Activated B cell treated with CpG ODN at 0.5 μM for 24 hours (primary cell): ENCODE measurements around the gene ABHD4. TPM values are rescaled to one million over a fixed set of nuclear protein-coding genes. Genes with fewer than 3 reads are reported as not detected.
"Not testable (repeated sequence)": the region's sequence is repeated elsewhere in the genome, so short reads cannot be mapped to it uniquely, and the experiment has no call there.

ENCODE experiments used
- ATAC-seq: fragments of 200-7000 bp; cut with Tn5 transposase; one replicate; pipeline ENCODE4 v1.10.0; 2021; ENCODE audit warnings: low read depth, mild to moderate bottlenecking, moderate library complexity
- CTCF ChIA-PET: fragments of 350-600 bp; sonication (Branson Sonifier 250); formaldehyde crosslinking; loops from one replicate; lab custom pipeline; 2021; ENCODE audit warnings: antibody characterized with exemption; lab: Charles Lee
- POLR2A ChIA-PET: fragments of 350-600 bp; sonication (Branson Sonifier 250); formaldehyde crosslinking; loops from one replicate; lab custom pipeline; 2021; ENCODE audit warnings: antibody characterized with exemption; lab: Charles Lee
- DNase-seq: peaks from one replicate; pipeline ENCODE4 v3.0.0; 2022
- H3K27ac Mint-ChIP-seq: one replicate; pipeline ENCODE4 v1.8.0; 2020; ENCODE audit warnings: mixed read lengths
- H3K27me3 Mint-ChIP-seq: one replicate; pipeline ENCODE4 v1.8.0; 2021; ENCODE audit warnings: mixed read lengths
- H3K36me3 Mint-ChIP-seq: one replicate; pipeline ENCODE4 v1.8.0; 2021; ENCODE audit warnings: low read depth, mixed read lengths
- H3K4me1 Mint-ChIP-seq: one replicate; pipeline ENCODE4 v1.8.0; 2021; ENCODE audit warnings: mixed read lengths
- H3K4me3 Mint-ChIP-seq: one replicate; pipeline ENCODE4 v1.8.0; 2020; ENCODE audit warnings: mild to moderate bottlenecking, mixed read lengths
- H3K9me3 Mint-ChIP-seq: one replicate; pipeline ENCODE4 v1.8.0; 2020; ENCODE audit warnings: mixed read lengths
- CTCF ChIP-seq: fragments of 200-600 bp; IDR thresholded peaks from one replicate; pipeline ENCODE4 v1.8.0; 2022; ENCODE audit warnings: antibody characterized with exemption, mild to moderate bottlenecking
- intact Hi-C: fragments of 100-400 bp; cut with micrococcal nuclease; formaldehyde crosslinking; loops from one replicate; pipeline ENCODE4 v1.15.1; 2024
- total RNA-seq: library from RNA; stranded (reverse); gene quantifications from 2 replicates; pipeline ENCODE4 v1.2.3, GENCODE V29; 2022

The ABHD4 gene
- total RNA-seq, 1 donor from 2014 or later = 12.1 TPM

GRCh38 chr14:22561661-22562579 lies 36.2 kb upstream of the ABHD4 start:
- Mint-ChIP-seq H3K9me3 (no peaks in the 10 kb centered on the region), H3K27ac (peak overlapping the region; percentile 91), H3K4me3 (peak overlapping the region; percentile 55), H3K27me3 (no peaks in the 10 kb centered on the region), H3K4me1 (peaks cover 94% of the 10 kb centered on the region), H3K36me3 (peaks cover 25% of the 10 kb centered on the region)
- TF ChIP-seq CTCF = no peak
- CTCF ChIA-PET = interaction anchor here (0.5 to 8.0 kb wide), 9 partner anchors 7 to 187 kb away, joined by 3 to 324 read pairs (median 4); no protein-coding TSS in a partner anchor
- POLR2A ChIA-PET = interaction anchor here (0.5 to 4.7 kb wide), 12 partner anchors 8 to 756 kb away, joined by 3 to 42 read pairs (median 4); no protein-coding TSS in a partner anchor
- intact Hi-C loops = no loop called here
- ATAC-seq (peak; percentile 4), DNase-seq (no peak)

GRCh38 chr14:22563987-22564386 lies 34.1 kb upstream of the ABHD4 start:
- CTCF ChIA-PET = interaction anchor here (0.6 to 9.4 kb wide), 4 partner anchors 87 to 289 kb away, joined by 3 to 202 read pairs (median 4); no protein-coding TSS in a partner anchor
- no peak for TF ChIP-seq CTCF
- ATAC-seq (no peak), DNase-seq (no peak)
- intact Hi-C loops = no loop called here
- Mint-ChIP-seq H3K27me3 (no peaks in the 10 kb centered on the region), H3K36me3 (peaks cover 29% of the 10 kb centered on the region), H3K9me3 (no peaks in the 10 kb centered on the region), H3K4me1 (peaks cover 94% of the 10 kb centered on the region), H3K27ac (peak overlapping the region; percentile 88), H3K4me3 (peak overlapping the region; percentile 38)
- POLR2A ChIA-PET = interaction anchor here (0.9 to 7.5 kb wide), 5 partner anchors 8 to 307 kb away, joined by 3 to 163 read pairs (median 4); partner anchors contain the start of gene LRP10

- intact Hi-C loops = no loop called here
- ATAC-seq = no peak
- DNase-seq = no peak
- peaks cover 29% of the 10 kb centered on the region for H3K36me3 Mint-ChIP-seq
- ChIA-PET CTCF (interaction anchor here (1.0 to 9.4 kb wide), 4 partner anchors 8 to 289 kb away, joined by 3 to 202 read pairs (median 11); no protein-coding TSS in a partner anchor), POLR2A (interaction anchor here (1.0 to 7.5 kb wide), 7 partner anchors 9 to 182 kb away, joined by 3 to 163 read pairs (median 4); partner anchors contain the start of gene DAD1)
- no peak for TF ChIP-seq CTCF
- peak overlapping the region; percentile 38 for H3K4me3 Mint-ChIP-seq
- H3K4me1 Mint-ChIP-seq = peaks cover 94% of the 10 kb centered on the region
- no peaks in the 10 kb centered on the region for H3K27me3 Mint-ChIP-seq
- H3K27ac Mint-ChIP-seq = peak overlapping the region; percentile 88
- no peaks in the 10 kb centered on the region for H3K9me3 Mint-ChIP-seq
These were observed 33.6 kb upstream of the ABHD4 start for GRCh38 chr14:22564463-22564862.

GRCh38 chr14:22565391-22565945 lies 32.6 kb upstream of the ABHD4 start:
- no peak for DNase-seq
- H3K27me3 Mint-ChIP-seq = no peaks in the 10 kb centered on the region
- peak overlapping the region; percentile 61 for H3K4me3 Mint-ChIP-seq
- H3K9me3 Mint-ChIP-seq = no peaks in the 10 kb centered on the region
- H3K27ac Mint-ChIP-seq = peak overlapping the region; percentile 88
- peaks cover 99% of the 10 kb centered on the region for H3K4me1 Mint-ChIP-seq
- peak; percentile 18 for ATAC-seq
- ChIA-PET POLR2A (interaction anchor here (0.5 to 7.5 kb wide), 11 partner anchors 10 to 787 kb away, joined by 3 to 163 read pairs (median 4); partner anchors contain the start of genes DAD1 and PRMT5), CTCF (interaction anchor here (0.6 to 9.4 kb wide), 7 partner anchors 9 to 504 kb away, joined by 3 to 202 read pairs (median 4); no protein-coding TSS in a partner anchor)
- no peak for TF ChIP-seq CTCF
- peaks cover 31% of the 10 kb centered on the region for H3K36me3 Mint-ChIP-seq
- intact Hi-C loops = no loop called here

GRCh38 chr14:22566266-22566665 lies 31.8 kb upstream of the ABHD4 start:
- POLR2A ChIA-PET = interaction anchor here (0.5 to 7.5 kb wide), 11 partner anchors 8 to 394 kb away, joined by 3 to 163 read pairs (median 5); partner anchors contain the start of genes DAD1 and PRMT5
- CTCF ChIA-PET = interaction anchor here (1.0 to 9.4 kb wide), 7 partner anchors 8 to 420 kb away, joined by 3 to 324 read pairs (median 6); no protein-coding TSS in a partner anchor
- peaks cover 94% of the 10 kb centered on the region for H3K4me1 Mint-ChIP-seq
- DNase-seq, H3K9me3 Mint-ChIP-seq, H3K27me3 Mint-ChIP-seq, ATAC-seq, intact Hi-C loops: not testable (repeated sequence)
- H3K4me3 Mint-ChIP-seq = peak overlapping the region; percentile 61
- H3K27ac Mint-ChIP-seq = peak overlapping the region; percentile 88
- peaks cover 35% of the 10 kb centered on the region for H3K36me3 Mint-ChIP-seq
